C4-2B (cell line): ENCODE results near the gene SECISBP2.
"Not testable (repeated sequence)": the region's sequence is repeated elsewhere in the genome, so short reads cannot be mapped to it uniquely, and the experiment has no call there.

Experiments
- H3K27ac ChIP-seq: fragments of 450-650 bp; 2 replicates; pipeline ENCODE4 v1.5.1; 2017
- ZFX ChIP-seq: fragments of 450-650 bp; IDR thresholded peaks from 2 replicates; pipeline ENCODE4 v1.6.1; 2017
- TF ChIP-seq, protein P1 (sequence below): fragments of 450-650 bp; conservative IDR thresholded peaks from 2 replicates; pipeline ENCODE4 v1.5.1; 2017; ENCODE audit warnings: mild to moderate bottlenecking

Gene SECISBP2

GRCh38 chr9:89342213-89342612, 23.9 kb downstream of the SECISBP2 start:
- H3K27ac ChIP-seq, result no peak overlapping the region
- TF ChIP-seq, protein P1, sequence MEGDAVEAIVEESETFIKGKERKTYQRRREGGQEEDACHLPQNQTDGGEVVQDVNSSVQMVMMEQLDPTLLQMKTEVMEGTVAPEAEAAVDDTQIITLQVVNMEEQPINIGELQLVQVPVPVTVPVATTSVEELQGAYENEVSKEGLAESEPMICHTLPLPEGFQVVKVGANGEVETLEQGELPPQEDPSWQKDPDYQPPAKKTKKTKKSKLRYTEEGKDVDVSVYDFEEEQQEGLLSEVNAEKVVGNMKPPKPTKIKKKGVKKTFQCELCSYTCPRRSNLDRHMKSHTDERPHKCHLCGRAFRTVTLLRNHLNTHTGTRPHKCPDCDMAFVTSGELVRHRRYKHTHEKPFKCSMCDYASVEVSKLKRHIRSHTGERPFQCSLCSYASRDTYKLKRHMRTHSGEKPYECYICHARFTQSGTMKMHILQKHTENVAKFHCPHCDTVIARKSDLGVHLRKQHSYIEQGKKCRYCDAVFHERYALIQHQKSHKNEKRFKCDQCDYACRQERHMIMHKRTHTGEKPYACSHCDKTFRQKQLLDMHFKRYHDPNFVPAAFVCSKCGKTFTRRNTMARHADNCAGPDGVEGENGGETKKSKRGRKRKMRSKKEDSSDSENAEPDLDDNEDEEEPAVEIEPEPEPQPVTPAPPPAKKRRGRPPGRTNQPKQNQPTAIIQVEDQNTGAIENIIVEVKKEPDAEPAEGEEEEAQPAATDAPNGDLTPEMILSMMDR, result no peak
- no peak for TF ChIP-seq ZFX

- TF ChIP-seq, protein P1, result no peak
- TF ChIP-seq ZFX, result no peak
- H3K27ac ChIP-seq, result no peak overlapping the region
Measured at GRCh38 chr9:89342948-89343347, 24.6 kb downstream of the SECISBP2 start.

- H3K27ac ChIP-seq, result not testable (repeated sequence)
Measured at GRCh38 chr9:89343812-89344211, 25.5 kb downstream of the SECISBP2 start.

DNA sequence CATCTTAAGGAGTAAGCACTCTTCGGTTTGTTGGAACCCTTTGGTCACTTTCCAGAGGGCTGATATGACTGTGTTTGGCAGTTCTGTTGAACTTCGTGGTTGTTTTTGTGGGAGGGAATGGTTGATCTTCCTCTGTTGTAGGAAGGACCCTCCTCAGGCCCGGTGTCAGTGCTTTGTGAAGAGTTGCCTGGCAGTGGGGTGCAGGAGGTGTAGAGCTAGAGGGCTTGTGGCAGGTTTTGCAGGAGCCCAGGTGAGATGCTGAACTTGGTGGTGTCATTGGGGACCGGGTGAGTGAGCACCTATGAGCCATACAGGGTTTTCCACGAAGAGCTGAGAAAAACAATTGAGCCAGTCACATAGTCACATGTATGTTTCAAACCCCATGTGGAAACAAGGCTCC, 27.2 kb downstream of the SECISBP2 start:
- TF ChIP-seq, protein P1, result no peak
- TF ChIP-seq ZFX, result no peak

GRCh38 chr9:89346696-89347095, 28.4 kb downstream of the SECISBP2 start:
- no peak overlapping the region for H3K27ac ChIP-seq
- TF ChIP-seq, protein P1, result no peak
- TF ChIP-seq ZFX, result no peak

More for the DNA sequence above, 27.2 kb downstream of the SECISBP2 start:
- no peak overlapping the region for H3K27ac ChIP-seq

- H3K27ac ChIP-seq, result no peak overlapping the region
- TF ChIP-seq, protein P1, result no peak
- no peak for TF ChIP-seq ZFX
Measured at GRCh38 chr9:89347651-89348050, 29.4 kb downstream of the SECISBP2 start.

DNA sequence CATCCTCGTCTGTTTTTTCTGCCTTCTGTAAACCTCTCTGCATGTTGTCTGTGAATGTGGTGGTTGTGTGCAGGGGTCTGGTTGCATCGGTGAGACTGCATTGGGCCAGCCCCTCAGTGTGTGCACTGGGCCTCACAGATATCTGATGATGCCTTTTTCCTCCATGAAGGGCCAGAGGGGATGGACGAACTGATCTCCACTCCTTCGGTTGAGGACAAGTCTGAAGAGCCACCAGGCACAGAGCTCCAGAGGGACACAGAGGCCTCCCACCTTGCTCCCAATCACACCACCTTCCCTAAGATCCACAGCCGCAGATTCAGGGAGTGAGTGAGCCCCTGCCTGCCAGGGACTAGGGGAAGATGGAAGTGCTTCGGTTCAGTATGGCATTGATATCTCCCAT, 31.3 kb downstream of the SECISBP2 start:
- H3K27ac ChIP-seq, result no peak overlapping the region
- TF ChIP-seq, protein P1, result no peak
- no peak for TF ChIP-seq ZFX

DNA sequence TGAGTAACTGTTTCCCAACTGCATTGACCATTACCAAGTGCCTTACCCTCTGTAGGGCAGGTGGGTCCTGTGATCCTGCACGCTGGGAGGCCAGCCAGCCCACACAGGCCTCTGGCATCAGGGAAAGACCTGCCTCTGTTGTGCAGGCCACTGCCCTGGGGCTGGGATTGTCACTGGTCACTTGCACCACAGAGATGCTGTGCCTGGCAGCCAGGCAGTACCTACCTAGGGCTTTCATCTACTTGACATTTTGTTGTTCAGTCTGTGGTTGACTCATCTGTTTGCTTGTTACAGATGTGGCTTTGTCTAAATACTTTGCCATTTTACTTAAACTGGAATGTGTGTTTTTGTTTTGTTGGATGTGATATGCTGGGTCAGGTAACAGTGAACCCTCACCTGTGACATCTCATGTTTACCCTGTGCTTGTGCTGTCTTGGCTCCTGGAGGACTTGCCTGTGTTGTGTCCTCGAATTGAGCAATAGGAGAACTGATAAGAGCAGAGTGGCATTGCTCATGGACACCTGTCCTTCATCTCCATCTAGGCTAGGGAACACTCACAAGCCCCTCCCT, 32.8 kb downstream of the SECISBP2 start:
- H3K27ac ChIP-seq, result no peak overlapping the region
- no peak for TF ChIP-seq ZFX
- TF ChIP-seq, protein P1, result no peak
